HepG2 (cell line): ENCODE data around the gene VPS18. TPM values are rescaled to one million over a fixed set of nuclear protein-coding genes. Genes with fewer than 3 reads are reported as not detected.

Source experiments
- ATAC-seq: fragments of 200-7000 bp; cut with Tn5 transposase; 3 replicates; pipeline ENCODE4 v1.9.1; 2020; ENCODE audit warnings: mild to moderate bottlenecking, moderate library complexity
- BruUV-seq: library from RNA; stranded (reverse); fragments of 400-500 nt; replicated peaks from 2 replicates; lab custom pipeline; 2021; lab: Mats Ljungman, UMichigan
- CTCF ChIA-PET: fragments of 300-600 bp; formaldehyde crosslinking; extraction: SDS; loops from one replicate; lab custom pipeline; 2021; ENCODE audit warnings: low total read pairs, inconsistent platforms, low intra/inter-chr PET ratio; lab: Yijun Ruan, JAX
- POLR2A ChIA-PET: fragments of 350-600 bp; sonication (Branson Sonifier 250); formaldehyde crosslinking; loops from one replicate; lab custom pipeline; 2020; ENCODE audit warnings: antibody characterized with exemption, inconsistent platforms; lab: Yijun Ruan, JAX
- DNase-seq: peaks from one replicate; pipeline ENCODE4 v3.0.0-alpha.2; 2015; ENCODE audit warnings: low spot score
- FAIRE-seq: peaks from 3 replicates; lab custom pipeline; 2011; peaks lifted over from hg19 to GRCh38; lab: Jason Lieb, UNC
- H2AFZ ChIP-seq: one replicate; pipeline ENCODE4 v1.6.1; 2011; ENCODE audit warnings: low read length, inconsistent platforms
- H3K27ac ChIP-seq: fragments of 300-600 bp; 3 replicates; pipeline ENCODE4 v1.8.0; 2011; ENCODE audit warnings: mixed run types, mild to moderate bottlenecking, mixed read lengths, low read length, inconsistent platforms; ENCODE audit not compliant: insufficient read depth; ENCODE audit errors: extremely low read length
- H3K27me3 ChIP-seq, 2 experiments: fragments of 200-600 bp in 1 of 2; 2 replicates in 1 of 2; 3 replicates in 1 of 2; pipeline versions ENCODE4 v1.6.0 to v1.8.0; 2011; ENCODE audit warnings: low read length in 2 of 2, mild to moderate bottlenecking in 2 of 2, moderate library complexity in 2 of 2, inconsistent platforms in 1 of 2; ENCODE audit not compliant: insufficient read depth in 2 of 2, control insufficient read depth in 1 of 2
- H3K36me3 ChIP-seq, 2 experiments: fragments of 200-600 bp in 1 of 2; replicated peaks in 1 of 2; 2 replicates in 1 of 2; 3 replicates in 1 of 2; pipeline versions ENCODE4 v1.5.1 to v1.8.0; 2011; ENCODE audit warnings: low read length in 2 of 2, inconsistent platforms in 1 of 2; ENCODE audit not compliant: insufficient read depth in 2 of 2, control insufficient read depth in 1 of 2
- H3K4me1 ChIP-seq: 2 replicates; pipeline ENCODE4 v1.5.1; 2012; ENCODE audit warnings: low read length, inconsistent platforms; ENCODE audit not compliant: insufficient read depth
- H3K4me2 ChIP-seq: 2 replicates; pipeline ENCODE4 v1.6.0; 2011; ENCODE audit warnings: low read depth, low read length, inconsistent platforms
- H3K4me3 ChIP-seq, 3 experiments: fragments of 200-600 bp in 1 of 3; sonication (generic), shearing (Covaris generic) in 1 of 3; replicated peaks in 1 of 3; 2 replicates each; pipeline ENCODE4 v1.5.1; 2011 to 2016; ENCODE audit warnings: low read length in 3 of 3, inconsistent platforms in 2 of 3, low read depth in 2 of 3, mild to moderate bottlenecking in 2 of 3, control low read depth in 1 of 3, mixed read lengths in 1 of 3; ENCODE audit not compliant: insufficient read depth in 1 of 3
- H3K79me2 ChIP-seq: one replicate; pipeline ENCODE4 v1.6.1; 2011; ENCODE audit warnings: low read length, inconsistent platforms; ENCODE audit not compliant: insufficient read depth
- H3K9ac ChIP-seq: 2 replicates; pipeline ENCODE4 v1.6.0; 2011; ENCODE audit warnings: mild to moderate bottlenecking, low read depth, low read length, inconsistent platforms; ENCODE audit not compliant: insufficient read depth
- H3K9me3 ChIP-seq: 2 replicates; pipeline ENCODE4 v1.5.1; 2012; ENCODE audit warnings: mild to moderate bottlenecking, low read length
- H4K20me1 ChIP-seq: 2 replicates; pipeline ENCODE4 v1.6.0; 2011; ENCODE audit warnings: inconsistent platforms, mild to moderate bottlenecking, low read length, moderate library complexity; ENCODE audit not compliant: insufficient read depth
- ATRX ChIP-seq: sonication (generic); formaldehyde crosslinking; IDR thresholded peaks from 2 replicates; pipeline ENCODE4 v1.4.0; 2020; ENCODE audit warnings: missing genetic modification reagents, borderline replicate concordance
- HNRNPK ChIP-seq: fragments of 200-400 bp; formaldehyde crosslinking; IDR thresholded peaks from 2 replicates; pipeline ENCODE4 v1.6.1; 2018; ENCODE audit warnings: low read length, low read depth, moderate library complexity, mild to moderate bottlenecking; ENCODE audit not compliant: poor library complexity, severe bottlenecking
- KDM3A ChIP-seq: IDR thresholded peaks from 2 replicates; pipeline ENCODE4 v1.6.1; 2018; ENCODE audit warnings: low read depth, missing compliant biosample characterization
- RFX1 ChIP-seq: fragments of 450-650 bp; IDR thresholded peaks from 2 replicates; pipeline ENCODE4 v1.6.1; 2017
- TRIM22 ChIP-seq: fragments of 450-650 bp; IDR thresholded peaks from 2 replicates; pipeline ENCODE4 v1.6.1; 2017
- U2AF1 ChIP-seq: fragments of 200-400 bp; formaldehyde crosslinking; optimal IDR thresholded peaks from 2 replicates; pipeline ENCODE3; 2017; ENCODE audit warnings: mild to moderate bottlenecking, low read depth, low read length
- YEATS2 ChIP-seq: sonication (generic); formaldehyde crosslinking; IDR thresholded peaks from 2 replicates; pipeline ENCODE4 v1.4.0; 2020; ENCODE audit warnings: missing genetic modification reagents, borderline replicate concordance
- ZNF510 ChIP-seq: sonication (generic); formaldehyde crosslinking; IDR thresholded peaks from 2 replicates; pipeline ENCODE4 v1.4.0; 2020; ENCODE audit warnings: low read depth, mild to moderate bottlenecking, missing genetic modification reagents
- ZNF512 ChIP-seq: sonication (generic); formaldehyde crosslinking; IDR thresholded peaks from 2 replicates; pipeline ENCODE4 v1.4.0; 2020; ENCODE audit warnings: mild to moderate bottlenecking, missing genetic modification reagents
- ZNF670 ChIP-seq: sonication (generic); formaldehyde crosslinking; IDR thresholded peaks from 2 replicates; pipeline ENCODE4 v1.8.0; 2022; ENCODE audit warnings: mild to moderate bottlenecking, missing genetic modification reagents, borderline replicate concordance
- ZNF773 ChIP-seq: sonication (generic); formaldehyde crosslinking; IDR thresholded peaks from 2 replicates; pipeline ENCODE4 v1.4.0; 2020; ENCODE audit warnings: missing genetic modification reagents, borderline replicate concordance
- ZNF782 ChIP-seq: sonication (generic); formaldehyde crosslinking; IDR thresholded peaks from 2 replicates; pipeline ENCODE4 v1.4.0; 2020; ENCODE audit warnings: missing genetic modification reagents, mild to moderate bottlenecking, borderline replicate concordance
- WGBS: methylation state at CpG from one replicate; pipeline ENCODE4 v1.1.6; 2017; ENCODE audit warnings: low lambda C conversion rate; 5-methylcytosine and 5-hydroxymethylcytosine counted together
- in situ Hi-C: cut with HindIII; loops from 2 replicates; pipeline ENCODE4 v1.10.0; 2017; ENCODE audit warnings: low pct_unique_long_range_greater_than_20kb; ENCODE audit not compliant: extremely low pct_ligation_motif_present
- intact Hi-C: fragments of 100-400 bp; cut with micrococcal nuclease; formaldehyde crosslinking; loops from one replicate; pipeline ENCODE4 v1.10.0; 2022; ENCODE audit not compliant: unreplicated experiment
- polyA plus RNA-seq, 8 experiments: library from polyadenylated mRNA; depleted of rRNA in 3 of 8; stranded (reverse) in 7 of 8; unstranded in 1 of 8; fragments of >200 nt; fragmentation: Illumina TruSeq in 4 of 8; extraction: Trizol in 4 of 8; gene quantifications; 2 replicates each; pipeline versions ENCODE4 v1.2.1 to v1.2.3, GENCODE V29; 2011 to 2016; ENCODE audit warnings: low read depth in 4 of 8, missing spikeins in 1 of 8, mixed read lengths in 1 of 8; ENCODE audit not compliant: insufficient read depth in 1 of 8
- total RNA-seq, 5 experiments: library from RNA; depleted of rRNA; stranded (reverse); fragments of >200 nt; fragmentation: Illumina TruSeq; extraction: Trizol; gene quantifications; 2 replicates each; pipeline ENCODE4 v1.2.3, GENCODE V29; 2016; ENCODE audit warnings: low read depth in 1 of 5

The VPS18 gene
- total and polyA plus RNA-seq, 2 of the 13 experiments (the other 11 are each of a cell fraction or from before 2014, with no cell fraction given): 5.8 to 17.0 TPM

- POLR2A ChIA-PET: no interaction called here
- TF ChIP-seq RFX1: 0 out of 2 replicates have a peak, but pooled peaks have one; percentile 14
- TF ChIP-seq ATRX (CRISPR knock-in tag): no peak
- Histone ChIP-seq H3K27ac (no peak overlapping the region), H3K9me3 (no peaks in the 10 kb centered on the region), H3K79me2 (no peaks in the 10 kb centered on the region), H2AFZ (no peak overlapping the region), H3K9ac (no peak overlapping the region), H3K4me2 (no peak overlapping the region), H4K20me1 (no peaks in the 10 kb centered on the region), H3K36me3 (no peaks in the 10 kb centered on the region), H3K4me1 (peaks cover 55% of the 10 kb centered on the region), H3K27me3 (no peaks in the 10 kb centered on the region), H3K4me3 (no peak overlapping the region)
- ATAC-seq: no peak
- intact Hi-C loops: no loop called here
- in situ Hi-C loops: loop anchor here (5.0 kb wide), 1 partner anchor 37 kb away; the partner anchor contains the start of gene VPS18
- no peak for FAIRE-seq
- BruUV-seq: no TSS peak
- CTCF ChIA-PET: no interaction called here
- no peak for DNase-seq
- 71% methylated on average over 12 of the region's 13 CpGs for WGBS
Measured at GRCh38 chr15:40855706-40856234, 38.5 kb upstream of the VPS18 start.

DNA sequence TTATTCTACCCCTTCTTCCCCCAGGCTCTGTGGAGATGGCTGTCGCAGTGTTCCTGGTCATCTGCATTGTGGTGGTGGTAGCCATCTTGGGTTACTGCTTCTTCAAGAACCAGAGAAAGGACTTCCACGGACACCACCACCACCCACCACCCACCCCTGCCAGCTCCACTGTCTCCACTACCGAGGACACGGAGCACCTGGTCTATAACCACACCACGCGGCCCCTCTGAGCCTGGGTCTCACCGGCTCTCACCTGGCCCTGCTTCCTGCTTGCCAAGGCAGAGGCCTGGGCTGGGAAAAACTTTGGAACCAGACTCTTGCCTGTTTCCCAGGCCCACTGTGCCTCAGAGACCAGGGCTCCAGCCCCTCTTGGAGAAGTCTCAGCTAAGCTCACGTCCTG lies 37.5 kb upstream of the VPS18 start:
- peak overlapping the region; percentile 10; the same call in 1 of the 2 replicates for H3K9ac ChIP-seq
- no peak overlapping the region for H3K27ac ChIP-seq
- peak overlapping the region; percentile 83; the same call in 1 of the 2 replicates for H3K4me2 ChIP-seq
- H3K36me3 ChIP-seq: no peaks in the 10 kb centered on the region
- no peak overlapping the region for H3K4me3 ChIP-seq
- intact Hi-C loops (no loop called here), in situ Hi-C loops (loop anchor here (5.0 kb wide), 1 partner anchor 36 kb away; the partner anchor contains the start of gene VPS18)
- DNase-seq (no peak), FAIRE-seq (no peak), ATAC-seq (no peak)
- ChIA-PET POLR2A (interaction anchor here (1.3 to 3.1 kb wide), 2 partner anchors 38 to 64 kb away, joined by 7 to 40 read pairs; partner anchors contain the start of gene VPS18), CTCF (interaction anchor here (3.8 kb wide), 1 partner anchor 37 kb away, joined by 80 read pairs; the partner anchor contains the start of gene VPS18)
- H3K79me2 ChIP-seq: no peaks in the 10 kb centered on the region
- peak overlapping the region; percentile 76 for H2AFZ ChIP-seq
- no peaks in the 10 kb centered on the region for H3K27me3 ChIP-seq
- H3K9me3 ChIP-seq: no peaks in the 10 kb centered on the region
- H3K4me1 ChIP-seq: peaks cover 59% of the 10 kb centered on the region
- BruUV-seq: no TSS peak
- TF ChIP-seq U2AF1: no peak
- TF ChIP-seq YEATS2: no peak
- TF ChIP-seq ZNF773 (CRISPR knock-in tag): no peak
- no peak for TF ChIP-seq ZNF670
- TF ChIP-seq ZNF782 (CRISPR knock-in tag): no peak
- TF ChIP-seq HNRNPK: no peak
- TF ChIP-seq ZNF512 (CRISPR knock-in tag): no peak
- no peak for TF ChIP-seq KDM3A (CRISPR knock-in tag)
- no peak for TF ChIP-seq TRIM22
- TF ChIP-seq ZNF510: no peak
- 50% methylated on average over 2 of the region's 8 CpGs for WGBS
- no peaks in the 10 kb centered on the region for H4K20me1 ChIP-seq
